GM21423 (cell line): Measurements from ENCODE around the gene KLHL36.

ENCODE experiments used
- ATAC-seq: cut with Tn5 transposase; IDR thresholded peaks from one replicate; pipeline ENCODE4 v1.9.1; 2021; ENCODE audit warnings: mild to moderate bottlenecking, moderate library complexity; ENCODE audit not compliant: unreplicated experiment

KLHL36 gene

GRCh38 chr16:84647828-84648594 is at the start of gene KLHL36:
KLHL36 (plus strand) TSS chr16:84648511; CDS start chr16:84650868, 2,357 bp downstream.
- peak; percentile 90 for ATAC-seq

- peak; percentile 27 for ATAC-seq
Measured at GRCh38 chr16:84599521-84600202, 48.6 kb upstream of the KLHL36 start.

- ATAC-seq: peak; percentile 71
Measured at GRCh38 chr16:84600343-84601229, 47.7 kb upstream of the KLHL36 start.

GRCh38 chr16:84603140-84603816 is 45.0 kb upstream of the KLHL36 start:
- no peak for ATAC-seq

- ATAC-seq: no peak
Measured at GRCh38 chr16:84603940-84604339, 44.4 kb upstream of the KLHL36 start.

- ATAC-seq: no peak
Measured at GRCh38 chr16:84604477-84605013, 43.8 kb upstream of the KLHL36 start.

- no peak for ATAC-seq
Measured at GRCh38 chr16:84605339-84605848, 42.9 kb upstream of the KLHL36 start.

- ATAC-seq: no peak
Measured at GRCh38 chr16:84606081-84606875, 42.0 kb upstream of the KLHL36 start.

GRCh38 chr16:84607061-84607460 is 41.2 kb upstream of the KLHL36 start:
- no peak for ATAC-seq

- peak; percentile 56 for ATAC-seq
Measured at GRCh38 chr16:84607694-84608093, 40.6 kb upstream of the KLHL36 start.

GRCh38 chr16:84608282-84608681 is 40.0 kb upstream of the KLHL36 start:
- no peak for ATAC-seq

GRCh38 chr16:84609563-84610177 is 38.6 kb upstream of the KLHL36 start:
- ATAC-seq: no peak

- no peak for ATAC-seq
Measured at GRCh38 chr16:84610376-84610775, 37.9 kb upstream of the KLHL36 start.

- no peak for ATAC-seq
Measured at GRCh38 chr16:84611041-84611440, 37.3 kb upstream of the KLHL36 start.

GRCh38 chr16:84612686-84613085 is 35.6 kb upstream of the KLHL36 start:
- no peak for ATAC-seq

- ATAC-seq: no peak
Measured at GRCh38 chr16:84613408-84614072, 34.8 kb upstream of the KLHL36 start.

- ATAC-seq: no peak
Measured at GRCh38 chr16:84614073-84614459, 34.2 kb upstream of the KLHL36 start.

GRCh38 chr16:84614623-84614967 is 33.7 kb upstream of the KLHL36 start:
- ATAC-seq: no peak
